Measurements from ENCODE around the gene BCL2. TPM values are rescaled to one million over a fixed set of nuclear protein-coding genes. Genes with fewer than 3 reads are reported as not detected.
A peak's percentile ranks its signal among the peaks of the same experiment; 100 is the strongest.

Gene BCL2
- total RNA-seq, 1 donor from 2014 or later, result 76.1 TPM

DNA sequence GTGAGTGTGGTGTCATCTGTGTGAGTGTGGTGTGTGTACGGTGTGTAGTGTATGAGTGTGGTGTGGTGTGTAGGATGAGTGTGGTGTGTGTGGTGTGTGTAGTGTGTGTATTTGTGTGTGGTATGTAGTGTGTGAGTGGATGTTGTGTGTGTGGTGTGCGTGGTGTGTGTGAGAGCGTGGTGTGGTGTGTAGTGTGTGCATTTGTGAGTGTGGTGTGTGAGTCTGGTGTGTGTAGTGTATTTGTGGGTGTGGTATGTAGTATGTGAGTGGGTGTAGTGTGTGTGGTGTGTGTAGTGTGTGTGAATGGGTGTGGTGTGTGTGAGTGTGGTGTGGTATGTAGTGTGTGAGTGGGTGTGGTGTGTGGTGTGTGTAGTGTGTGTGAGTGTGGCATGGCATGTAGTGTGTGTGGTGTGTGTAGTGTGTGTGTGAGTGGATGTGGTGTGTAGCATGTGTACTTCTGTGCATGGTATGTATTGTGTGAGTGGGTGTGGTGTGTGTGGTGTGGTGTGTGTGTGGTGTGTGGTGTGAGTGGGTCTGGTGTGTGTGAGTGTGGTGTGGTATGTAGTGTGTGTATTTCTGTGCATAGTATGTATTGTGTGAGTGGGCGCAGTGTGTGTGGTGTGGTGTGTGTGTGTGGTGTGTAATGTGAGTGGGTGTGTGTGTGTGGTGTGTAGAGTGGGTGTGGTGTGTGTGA lies 227.8 kb downstream of the BCL2 start:
- H3K27me3 Mint-ChIP-seq (ENCODE audit: low read depth), result peaks cover 27% of the 10 kb centered on the region
- H3K4me1 Mint-ChIP-seq (ENCODE audit: low read depth), result peaks cover 4% of the 10 kb centered on the region
- H3K9me3 Mint-ChIP-seq, result no peaks in the 10 kb centered on the region
- no peak overlapping the region for H3K4me3 Mint-ChIP-seq (ENCODE audit: low read depth)
- intact Hi-C loops (cut with micrococcal nuclease), result no loop called here
- H3K27ac Mint-ChIP-seq, result no peak overlapping the region
- no peaks in the 10 kb centered on the region for H3K36me3 Mint-ChIP-seq (ENCODE audit: low read depth)
- no peak for DNase-seq (ENCODE audit: low spot score)

DNA sequence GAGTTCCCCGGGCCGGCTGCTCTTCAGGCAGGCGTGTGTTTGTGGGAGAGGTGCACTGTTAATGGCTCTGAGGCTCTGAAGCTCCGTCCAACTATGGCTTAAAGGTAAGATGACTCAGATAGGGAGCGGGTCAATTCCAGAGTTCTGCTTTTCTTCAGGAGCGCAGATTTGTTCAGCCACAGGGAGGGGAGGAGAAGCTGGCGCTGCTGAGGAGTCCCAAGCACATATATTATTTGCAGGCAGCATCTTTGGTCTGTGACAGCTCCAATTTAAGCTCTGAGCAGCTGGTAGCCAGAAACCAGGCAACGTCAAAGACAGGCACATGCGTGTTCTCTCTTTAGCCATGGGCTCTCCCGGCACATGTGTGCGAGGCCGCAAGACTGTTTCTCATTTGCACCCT lies 229.2 kb downstream of the BCL2 start:
- no peak overlapping the region for H3K27ac Mint-ChIP-seq

DNA sequence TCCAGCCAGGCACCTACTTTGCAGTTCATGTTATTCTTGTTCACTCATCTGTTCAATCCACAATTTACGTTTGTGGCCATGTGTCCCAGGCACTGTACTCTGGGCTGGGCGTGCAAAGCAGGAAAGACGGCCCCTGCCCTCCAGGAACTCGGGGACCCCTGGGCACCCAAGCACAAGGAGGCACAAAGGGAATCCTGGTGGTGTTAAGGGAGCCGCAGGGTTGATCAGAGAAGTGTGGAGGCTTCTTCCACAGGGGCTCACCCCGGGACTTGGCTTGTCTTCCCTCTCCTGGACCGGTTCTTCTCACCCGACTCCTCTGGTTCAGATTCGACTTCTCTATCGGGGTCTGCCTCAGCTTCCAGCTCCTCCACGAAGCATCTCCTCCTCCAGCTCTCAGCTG lies 230.5 kb downstream of the BCL2 start:
- intact Hi-C loops (cut with micrococcal nuclease), result no loop called here
- Mint-ChIP-seq H3K27ac (no peak overlapping the region), H3K4me1 (ENCODE audit: low read depth) (peaks cover 4% of the 10 kb centered on the region)

More for the DNA sequence above, 229.2 kb downstream of the BCL2 start:
- Mint-ChIP-seq H3K4me1 (ENCODE audit: low read depth) (peaks cover 4% of the 10 kb centered on the region), H3K4me3 (ENCODE audit: low read depth) (no peak overlapping the region), H3K9me3 (no peaks in the 10 kb centered on the region), H3K36me3 (ENCODE audit: low read depth) (no peaks in the 10 kb centered on the region), H3K27me3 (ENCODE audit: low read depth) (peaks cover 19% of the 10 kb centered on the region)
- intact Hi-C loops (cut with micrococcal nuclease), result no loop called here
- no peak for DNase-seq (ENCODE audit: low spot score)

DNA sequence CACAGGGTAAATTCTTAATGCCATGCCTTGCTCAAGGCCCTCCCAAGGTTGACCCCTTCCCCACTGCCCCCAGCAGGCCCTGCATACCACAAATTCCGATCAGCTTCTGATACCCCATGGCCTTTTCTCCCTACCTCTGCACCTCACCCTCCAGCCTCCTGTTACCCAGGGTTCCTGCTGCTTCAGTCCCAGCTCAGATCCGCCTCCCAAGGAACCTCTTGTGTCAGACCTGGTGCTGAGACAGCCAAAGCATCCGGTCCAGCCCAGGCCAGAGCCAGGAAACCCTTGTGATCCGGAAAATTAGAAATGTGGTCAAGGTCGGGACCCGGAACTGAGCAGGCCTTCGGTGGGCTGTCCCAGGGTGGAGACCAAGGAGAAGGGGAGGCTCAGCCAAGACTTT lies 231.3 kb downstream of the BCL2 start:
- no peak for DNase-seq (ENCODE audit: low spot score)
- H3K4me3 Mint-ChIP-seq (ENCODE audit: low read depth), result no peak overlapping the region
- no peaks in the 10 kb centered on the region for H3K36me3 Mint-ChIP-seq (ENCODE audit: low read depth)
- no peak overlapping the region for H3K27ac Mint-ChIP-seq
- intact Hi-C loops (cut with micrococcal nuclease), result no loop called here
- no peaks in the 10 kb centered on the region for H3K9me3 Mint-ChIP-seq
- H3K4me1 Mint-ChIP-seq (ENCODE audit: low read depth), result no peaks in the 10 kb centered on the region
- peaks cover 9% of the 10 kb centered on the region for H3K27me3 Mint-ChIP-seq (ENCODE audit: low read depth)

More for the DNA sequence above, 230.5 kb downstream of the BCL2 start:
- Mint-ChIP-seq H3K9me3 (no peaks in the 10 kb centered on the region), H3K27me3 (ENCODE audit: low read depth) (peaks cover 14% of the 10 kb centered on the region), H3K36me3 (ENCODE audit: low read depth) (no peaks in the 10 kb centered on the region), H3K4me3 (ENCODE audit: low read depth) (no peak overlapping the region)
- no peak for DNase-seq (ENCODE audit: low spot score)

DNA sequence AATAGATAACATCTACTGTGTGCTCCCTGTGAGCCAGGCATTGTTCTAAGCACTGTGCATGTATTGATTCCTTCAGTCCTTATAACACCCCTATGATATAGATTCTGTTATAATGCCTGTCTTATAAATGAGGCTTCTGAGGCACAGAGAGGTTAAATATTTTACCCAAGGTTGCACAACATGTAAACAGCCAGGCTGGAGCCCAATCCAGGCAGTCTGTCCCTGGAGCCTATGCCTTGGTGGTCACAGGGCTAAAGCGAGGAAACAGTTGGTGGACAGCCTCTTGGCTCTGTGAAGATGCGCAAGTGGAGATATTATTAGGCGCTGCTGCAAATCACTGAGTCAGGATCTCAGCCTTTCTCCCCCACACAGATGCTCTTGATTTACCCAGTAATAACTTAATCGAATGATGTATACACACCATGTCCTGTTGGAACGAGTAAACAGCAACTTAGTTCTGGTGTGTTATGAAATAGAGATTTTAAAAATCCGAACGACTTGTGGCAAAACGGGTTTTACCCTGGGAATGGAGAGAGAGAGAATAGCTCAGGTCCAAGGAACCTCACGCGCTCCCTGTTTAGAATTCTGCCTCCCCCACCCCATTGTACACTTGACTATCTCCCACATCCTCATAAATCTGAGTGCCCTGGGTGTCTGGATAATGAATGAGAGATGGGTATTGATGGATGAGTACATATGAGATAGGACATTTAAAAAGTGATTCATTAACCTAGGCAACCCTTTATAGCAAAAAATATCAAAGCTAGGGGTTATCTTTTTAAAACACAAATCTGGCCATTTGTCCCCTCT lies 231.9 kb downstream of the BCL2 start:
- H3K4me1 Mint-ChIP-seq (ENCODE audit: low read depth), result no peaks in the 10 kb centered on the region
- no peaks in the 10 kb centered on the region for H3K9me3 Mint-ChIP-seq
- DNase-seq (ENCODE audit: low spot score), result no peak
- intact Hi-C loops (cut with micrococcal nuclease), result no loop called here
- H3K4me3 Mint-ChIP-seq (ENCODE audit: low read depth), result no peak overlapping the region
- peaks cover 9% of the 10 kb centered on the region for H3K27me3 Mint-ChIP-seq (ENCODE audit: low read depth)
- no peaks in the 10 kb centered on the region for H3K36me3 Mint-ChIP-seq (ENCODE audit: low read depth)
- no peak overlapping the region for H3K27ac Mint-ChIP-seq

DNA sequence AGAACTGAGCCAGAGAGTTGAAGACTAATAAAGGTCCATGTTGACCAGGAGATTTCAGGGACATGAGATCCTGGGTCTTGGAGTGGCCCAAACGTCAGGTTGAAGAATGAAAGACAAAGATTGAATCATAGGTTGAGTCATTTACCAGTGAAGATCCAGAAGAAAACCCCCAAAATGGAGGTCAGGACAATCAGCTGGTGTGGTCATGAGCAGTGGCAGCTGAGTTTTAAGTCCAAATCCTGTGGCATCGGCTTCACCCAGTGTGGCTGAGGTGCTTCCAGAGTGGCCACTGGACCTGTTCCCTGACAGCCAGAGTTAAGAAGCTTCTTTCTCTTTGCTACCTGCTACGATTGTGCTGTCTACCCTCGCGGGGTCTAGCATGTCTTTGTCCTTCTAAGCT lies 234.0 kb downstream of the BCL2 start:
- H3K4me1 Mint-ChIP-seq (ENCODE audit: low read depth), result no peaks in the 10 kb centered on the region
- H3K27me3 Mint-ChIP-seq (ENCODE audit: low read depth), result peaks cover 9% of the 10 kb centered on the region
- H3K36me3 Mint-ChIP-seq (ENCODE audit: low read depth), result peaks cover 2% of the 10 kb centered on the region
- no peak overlapping the region for H3K27ac Mint-ChIP-seq
- H3K9me3 Mint-ChIP-seq, result peaks cover 8% of the 10 kb centered on the region
- no peak for DNase-seq (ENCODE audit: low spot score)
- intact Hi-C loops (cut with micrococcal nuclease), result no loop called here
- no peak overlapping the region for H3K4me3 Mint-ChIP-seq (ENCODE audit: low read depth)

DNA sequence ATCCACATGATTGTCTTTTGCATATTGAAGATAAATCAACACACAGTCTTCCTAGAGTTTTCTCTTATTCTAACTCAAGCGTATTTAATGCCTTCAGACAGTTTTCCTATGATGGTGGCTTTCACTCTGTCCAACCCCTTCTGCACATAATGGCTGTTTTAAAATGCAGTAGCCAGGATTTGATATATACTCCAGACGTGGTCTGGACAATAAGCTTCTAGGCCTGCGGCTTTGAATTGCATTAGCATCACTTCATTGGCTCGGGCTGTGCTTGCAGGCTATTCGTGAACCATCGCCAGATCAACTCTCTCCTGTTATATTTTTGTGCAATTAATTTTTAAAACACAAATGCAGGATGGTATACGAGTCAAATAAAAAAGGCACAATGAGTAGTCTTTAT lies 235.3 kb downstream of the BCL2 start:
- peaks cover 7% of the 10 kb centered on the region for H3K36me3 Mint-ChIP-seq (ENCODE audit: low read depth)
- peaks cover 17% of the 10 kb centered on the region for H3K9me3 Mint-ChIP-seq
- no peak for DNase-seq (ENCODE audit: low spot score)
- H3K4me1 Mint-ChIP-seq (ENCODE audit: low read depth), result peaks cover 1% of the 10 kb centered on the region
- no peak overlapping the region for H3K27ac Mint-ChIP-seq
- intact Hi-C loops (cut with micrococcal nuclease), result no loop called here
- no peak overlapping the region for H3K4me3 Mint-ChIP-seq (ENCODE audit: low read depth)
- peaks cover 3% of the 10 kb centered on the region for H3K27me3 Mint-ChIP-seq (ENCODE audit: low read depth)

DNA sequence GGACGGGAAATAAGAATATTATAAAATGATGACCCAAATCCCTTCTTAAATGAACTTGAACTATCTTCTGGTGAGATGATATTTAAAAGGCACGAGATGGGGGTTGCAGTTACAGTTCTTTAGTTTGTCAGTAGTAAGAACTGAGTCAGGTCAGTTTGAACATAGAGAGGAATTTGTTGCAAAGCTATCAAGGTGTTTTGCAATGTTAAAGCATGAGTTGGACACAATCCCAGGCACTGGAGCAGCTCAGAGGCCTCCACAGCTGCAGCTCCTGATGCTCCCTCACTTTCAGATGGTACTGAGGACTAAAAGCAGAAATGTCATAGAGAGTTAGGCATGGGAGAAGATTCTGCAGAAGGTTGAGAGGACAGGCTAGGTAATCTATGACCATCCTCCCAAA lies 236.0 kb downstream of the BCL2 start:
- Mint-ChIP-seq H3K9me3 (peaks cover 17% of the 10 kb centered on the region), H3K27ac (no peak overlapping the region), H3K4me3 (ENCODE audit: low read depth) (no peak overlapping the region), H3K4me1 (ENCODE audit: low read depth) (peaks cover 3% of the 10 kb centered on the region), H3K36me3 (ENCODE audit: low read depth) (peaks cover 7% of the 10 kb centered on the region), H3K27me3 (ENCODE audit: low read depth) (peaks cover 2% of the 10 kb centered on the region)
- no peak for DNase-seq (ENCODE audit: low spot score)
- intact Hi-C loops (cut with micrococcal nuclease), result no loop called here

DNA sequence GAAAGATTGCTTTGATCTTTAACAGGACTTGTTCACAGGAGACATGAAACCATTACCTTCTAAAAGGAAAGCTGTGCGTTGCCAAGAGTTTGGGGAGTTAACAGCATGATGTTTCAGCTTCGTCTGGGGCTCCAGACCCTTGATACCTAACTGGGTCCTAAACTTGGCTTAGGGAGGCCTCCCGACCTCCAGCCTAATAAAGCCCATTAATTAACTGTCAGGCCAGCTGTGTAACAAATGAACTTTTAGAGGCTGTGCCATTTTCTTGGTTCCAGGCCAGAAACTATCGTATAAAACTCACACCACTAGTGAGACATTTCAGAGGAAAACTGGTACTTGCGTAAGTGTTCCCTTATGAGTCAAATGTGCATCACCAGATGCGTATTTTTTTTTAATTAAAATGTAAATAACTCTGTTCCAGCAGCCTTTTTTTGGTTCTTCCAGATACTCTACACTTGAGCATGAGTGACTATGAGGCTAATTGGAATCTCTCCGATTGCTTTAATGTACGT lies 236.5 kb downstream of the BCL2 start:
- no peak for DNase-seq (ENCODE audit: low spot score)
- Mint-ChIP-seq H3K27me3 (ENCODE audit: low read depth) (peaks cover 3% of the 10 kb centered on the region), H3K4me3 (ENCODE audit: low read depth) (no peak overlapping the region), H3K9me3 (peaks cover 19% of the 10 kb centered on the region), H3K36me3 (ENCODE audit: low read depth) (peaks cover 7% of the 10 kb centered on the region), H3K27ac (no peak overlapping the region), H3K4me1 (ENCODE audit: low read depth) (peaks cover 8% of the 10 kb centered on the region)
- intact Hi-C loops (cut with micrococcal nuclease), result no loop called here

DNA sequence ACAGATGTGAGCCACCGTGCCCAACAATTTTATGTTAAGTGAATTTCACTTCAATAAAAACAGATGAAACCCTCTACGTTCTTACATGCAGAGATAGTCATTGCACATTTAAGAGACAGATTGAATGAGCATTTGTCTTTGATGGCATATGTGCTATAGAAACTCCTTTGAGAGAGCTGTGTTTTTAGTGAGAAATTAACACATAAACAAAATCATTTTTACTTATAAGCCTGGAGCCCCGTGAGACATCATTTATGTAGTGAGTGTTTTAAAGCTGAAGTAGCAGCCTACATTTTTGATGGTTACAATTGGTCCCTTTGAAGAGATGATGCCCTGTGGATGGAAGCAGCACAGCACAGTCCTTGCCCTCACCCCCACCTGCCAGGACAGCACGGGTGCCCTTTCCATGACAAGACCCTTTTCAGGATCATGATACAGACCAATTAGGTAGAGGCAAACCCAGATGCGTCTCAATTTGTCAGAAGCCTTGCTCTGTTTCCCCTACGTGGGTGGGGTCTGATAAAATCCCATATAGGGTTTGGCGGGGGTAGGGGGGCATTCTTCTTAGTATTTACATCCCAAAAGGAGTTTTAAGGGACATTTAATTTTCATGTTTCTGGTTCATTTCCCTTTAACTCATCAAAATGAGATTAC lies 237.1 kb downstream of the BCL2 start:
- no peak for DNase-seq (ENCODE audit: low spot score)
- Mint-ChIP-seq H3K36me3 (ENCODE audit: low read depth) (peaks cover 7% of the 10 kb centered on the region), H3K4me1 (ENCODE audit: low read depth) (peaks cover 9% of the 10 kb centered on the region), H3K4me3 (ENCODE audit: low read depth) (no peak overlapping the region), H3K27ac (no peak overlapping the region), H3K9me3 (peaks cover 20% of the 10 kb centered on the region), H3K27me3 (ENCODE audit: low read depth) (peaks cover 6% of the 10 kb centered on the region)
- intact Hi-C loops (cut with micrococcal nuclease), result no loop called here

DNA sequence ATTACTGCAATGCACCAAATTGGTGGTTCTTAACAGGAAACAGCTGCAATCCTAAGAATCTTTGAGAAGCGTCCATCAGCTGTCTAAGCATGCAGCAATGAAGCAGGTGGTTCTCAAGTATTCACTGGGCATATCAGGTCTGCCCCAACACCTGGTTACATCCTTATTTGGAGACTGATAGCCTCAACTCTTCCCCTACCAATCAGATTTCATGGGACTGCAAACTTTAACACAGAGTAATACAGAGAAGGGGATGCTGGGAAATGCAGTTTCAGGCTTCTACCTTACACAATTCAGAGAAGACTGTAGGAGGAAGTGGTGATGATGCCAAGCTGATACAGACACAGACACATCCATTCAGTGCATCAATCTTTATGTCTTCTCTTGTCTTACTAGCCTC lies 240.5 kb downstream of the BCL2 start:
- no peak overlapping the region for H3K4me3 Mint-ChIP-seq (ENCODE audit: low read depth)
- H3K27me3 Mint-ChIP-seq (ENCODE audit: low read depth), result peaks cover 9% of the 10 kb centered on the region
- peaks cover 20% of the 10 kb centered on the region for H3K9me3 Mint-ChIP-seq
- H3K27ac Mint-ChIP-seq, result no peak overlapping the region
- H3K4me1 Mint-ChIP-seq (ENCODE audit: low read depth), result peaks cover 13% of the 10 kb centered on the region
- peaks cover 7% of the 10 kb centered on the region for H3K36me3 Mint-ChIP-seq (ENCODE audit: low read depth)
- intact Hi-C loops (cut with micrococcal nuclease), result no loop called here
- no peak for DNase-seq (ENCODE audit: low spot score)

DNA sequence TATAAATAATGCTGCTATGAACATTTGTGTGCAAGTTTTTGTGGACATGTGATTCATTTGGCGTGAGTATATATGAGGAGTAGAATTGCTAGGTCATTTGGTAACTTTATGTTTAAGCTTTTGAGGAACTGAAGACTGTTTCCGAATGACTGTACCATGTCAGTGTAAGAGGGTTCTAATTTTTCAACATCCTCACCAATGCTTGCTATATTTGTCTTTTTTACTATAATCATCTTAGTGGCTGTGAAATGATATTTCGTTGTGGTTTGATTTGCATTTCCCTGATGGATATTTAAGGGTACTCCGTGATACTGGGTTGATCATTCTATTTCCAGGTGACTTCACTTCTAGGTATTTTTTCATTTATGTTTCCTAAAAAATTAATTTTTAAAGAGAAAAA lies 241.1 kb downstream of the BCL2 start:
- Mint-ChIP-seq H3K27ac (no peak overlapping the region), H3K4me3 (ENCODE audit: low read depth) (no peak overlapping the region), H3K36me3 (ENCODE audit: low read depth) (peaks cover 7% of the 10 kb centered on the region), H3K27me3 (ENCODE audit: low read depth) (peaks cover 9% of the 10 kb centered on the region), H3K4me1 (ENCODE audit: low read depth) (peaks cover 13% of the 10 kb centered on the region), H3K9me3 (peaks cover 20% of the 10 kb centered on the region)
- intact Hi-C loops (cut with micrococcal nuclease), result no loop called here
- DNase-seq (ENCODE audit: low spot score), result no peak

DNA sequence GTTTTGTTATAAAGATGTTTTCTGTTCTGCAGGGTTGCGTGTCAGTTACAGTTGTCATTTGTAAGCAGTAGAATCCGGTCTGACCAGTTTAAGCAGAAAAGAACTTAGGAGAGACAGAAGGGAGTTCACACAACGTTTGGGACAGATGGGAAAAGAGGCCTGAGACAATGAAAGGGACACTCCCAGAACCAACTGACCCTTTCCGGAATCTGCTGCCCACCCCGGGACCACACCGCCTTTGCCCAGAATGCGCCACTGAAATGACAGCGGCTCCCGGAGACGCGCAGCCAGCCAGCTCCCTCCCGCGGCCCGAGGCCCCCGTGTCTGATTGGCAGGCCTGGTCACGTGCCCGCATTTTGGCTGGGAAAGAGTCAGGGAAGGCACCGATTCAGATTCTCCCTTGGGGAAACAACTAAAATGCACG lies 244.6 kb downstream of the BCL2 start:
- H3K9me3 Mint-ChIP-seq, result peaks cover 7% of the 10 kb centered on the region
- intact Hi-C loops (cut with micrococcal nuclease), result loop anchor here (5.0 kb wide), 1 partner anchor 32 kb away; no protein-coding TSS in a partner anchor
- H3K36me3 Mint-ChIP-seq (ENCODE audit: low read depth), result peaks cover 3% of the 10 kb centered on the region
- peaks cover 13% of the 10 kb centered on the region for H3K4me1 Mint-ChIP-seq (ENCODE audit: low read depth)
- peaks cover 10% of the 10 kb centered on the region for H3K27me3 Mint-ChIP-seq (ENCODE audit: low read depth)
- H3K27ac Mint-ChIP-seq, result no peak overlapping the region
- H3K4me3 Mint-ChIP-seq (ENCODE audit: low read depth), result peak overlapping the region; percentile 71
- peak; percentile 56 for DNase-seq (ENCODE audit: low spot score)
